ENCODE results near the gene PHF24.
"Not testable (repeated sequence)": the region's sequence is repeated elsewhere in the genome, so short reads cannot be mapped to it uniquely, and the experiment has no call there.

PHF24 gene

DNA sequence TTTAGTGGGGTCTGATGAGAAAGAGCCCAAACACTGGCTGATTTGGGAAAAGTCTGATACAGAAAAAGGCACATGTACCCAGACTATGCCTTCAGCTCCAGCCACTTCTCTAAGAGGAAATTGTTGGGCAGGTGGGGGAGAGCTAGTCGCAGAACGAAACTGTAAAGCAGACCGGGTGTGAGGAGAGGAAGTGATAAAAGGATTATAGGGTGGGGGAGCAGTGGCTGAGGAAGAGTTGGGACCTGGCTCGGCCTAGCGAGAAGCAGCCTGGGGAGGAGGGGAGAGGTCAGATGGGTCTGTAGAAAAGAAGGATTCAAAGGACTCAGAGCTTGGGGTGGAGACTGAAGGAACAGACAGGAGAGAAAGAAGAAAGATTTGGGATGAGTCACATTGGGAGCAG is 65.4 kb downstream of the PHF24 start:
- H3K9me3 ChIP-seq (ENCODE audit: control insufficient read depth, low read length); H3K4me1 ChIP-seq (ENCODE audit: control insufficient read depth, insufficient read depth, low read length, poor library complexity, severe bottlenecking); H3K27ac ChIP-seq (ENCODE audit: insufficient read depth, low read length, poor library complexity, severe bottlenecking); H3K27me3 ChIP-seq (replicated peaks; ENCODE audit: control insufficient read depth, insufficient read depth, low read length, poor library complexity, severe bottlenecking); H3K4me3 ChIP-seq (ENCODE audit: insufficient read depth, low read depth, low read length, poor library complexity, severe bottlenecking); DNase-seq; H3K36me3 ChIP-seq (ENCODE audit: control insufficient read depth, insufficient read depth, low read length): not testable (repeated sequence)

DNA sequence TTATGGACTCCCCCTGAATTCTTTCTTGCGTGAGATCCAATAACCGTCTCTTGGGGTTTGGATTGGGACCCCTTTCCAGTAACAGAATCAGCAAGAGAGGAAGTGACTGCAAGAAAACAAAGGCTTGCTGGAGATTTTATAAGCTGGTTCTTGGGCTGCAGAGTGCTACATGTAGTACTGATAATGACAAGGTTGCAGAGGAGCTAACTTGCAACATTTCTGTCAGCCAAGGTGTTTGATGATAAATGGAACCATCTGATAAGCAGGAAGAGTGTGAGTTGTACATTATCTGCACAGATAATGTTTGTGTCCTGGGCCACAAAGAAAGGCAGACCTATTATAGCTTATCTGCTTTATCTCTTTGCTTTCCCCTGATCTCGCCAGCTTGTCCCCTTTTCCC is 68.6 kb downstream of the PHF24 start:
- H3K9me3 ChIP-seq (ENCODE audit: control insufficient read depth, low read length): no peaks in the 10 kb centered on the region
- DNase-seq: no peak
- H3K27me3 ChIP-seq (replicated peaks; ENCODE audit: control insufficient read depth, insufficient read depth, low read length, poor library complexity, severe bottlenecking): no peaks in the 10 kb centered on the region
- H3K4me3 ChIP-seq (ENCODE audit: insufficient read depth, low read depth, low read length, poor library complexity, severe bottlenecking): no peak overlapping the region
- H3K36me3 ChIP-seq (ENCODE audit: control insufficient read depth, insufficient read depth, low read length): no peaks in the 10 kb centered on the region
- H3K4me1 ChIP-seq (ENCODE audit: control insufficient read depth, insufficient read depth, low read length, poor library complexity, severe bottlenecking): no peaks in the 10 kb centered on the region
- H3K27ac ChIP-seq (ENCODE audit: insufficient read depth, low read length, poor library complexity, severe bottlenecking): no peak overlapping the region

DNA sequence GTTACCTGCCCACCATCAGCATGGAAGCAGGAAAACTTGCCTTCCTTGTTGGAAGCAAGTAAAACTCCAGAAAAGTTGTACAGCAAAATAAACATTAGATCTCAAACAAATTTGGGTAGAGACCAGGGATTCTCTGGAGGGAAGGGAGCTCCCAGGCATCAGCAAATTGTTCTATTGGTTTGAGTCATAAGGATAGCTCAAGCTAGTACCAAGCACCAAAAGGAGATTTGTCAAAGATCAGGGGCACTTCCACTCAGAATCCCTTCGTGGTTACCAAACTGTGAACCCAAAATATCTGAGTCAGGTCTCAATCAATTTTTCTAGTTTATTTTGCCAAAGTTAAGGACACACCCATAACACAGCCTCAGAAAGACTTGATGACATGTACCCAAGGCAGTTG is 69.3 kb downstream of the PHF24 start:
- H3K27ac ChIP-seq (ENCODE audit: insufficient read depth, low read length, poor library complexity, severe bottlenecking): no peak overlapping the region
- no peaks in the 10 kb centered on the region for H3K27me3 ChIP-seq (replicated peaks; ENCODE audit: control insufficient read depth, insufficient read depth, low read length, poor library complexity, severe bottlenecking)
- no peaks in the 10 kb centered on the region for H3K36me3 ChIP-seq (ENCODE audit: control insufficient read depth, insufficient read depth, low read length)
- H3K4me1 ChIP-seq (ENCODE audit: control insufficient read depth, insufficient read depth, low read length, poor library complexity, severe bottlenecking): no peaks in the 10 kb centered on the region
- H3K9me3 ChIP-seq (ENCODE audit: control insufficient read depth, low read length): no peaks in the 10 kb centered on the region
- no peak for DNase-seq
- H3K4me3 ChIP-seq (ENCODE audit: insufficient read depth, low read depth, low read length, poor library complexity, severe bottlenecking): no peak overlapping the region

DNA sequence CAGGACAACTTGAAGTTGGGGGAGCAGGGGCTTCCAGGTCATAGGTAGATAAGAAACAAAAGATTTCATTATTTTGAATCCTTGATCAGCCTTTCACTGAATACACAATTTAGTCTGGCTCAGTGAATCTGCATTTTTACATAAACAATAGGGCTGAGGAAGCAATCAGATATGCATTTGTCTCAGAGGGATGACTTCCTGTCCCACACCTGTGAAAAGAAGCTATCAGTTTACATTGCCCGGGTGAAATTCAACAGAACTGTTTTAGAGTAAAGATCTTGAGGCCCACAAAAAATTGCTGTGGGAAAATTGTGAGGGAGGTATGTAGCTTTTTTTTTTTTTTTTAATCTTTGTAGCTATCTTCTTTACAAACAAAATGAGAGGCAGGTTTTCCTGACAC is 69.8 kb downstream of the PHF24 start:
- no peak overlapping the region for H3K4me3 ChIP-seq (ENCODE audit: insufficient read depth, low read depth, low read length, poor library complexity, severe bottlenecking)
- no peak for DNase-seq
- no peak overlapping the region for H3K27ac ChIP-seq (ENCODE audit: insufficient read depth, low read length, poor library complexity, severe bottlenecking)
- H3K36me3 ChIP-seq (ENCODE audit: control insufficient read depth, insufficient read depth, low read length): no peaks in the 10 kb centered on the region
- H3K9me3 ChIP-seq (ENCODE audit: control insufficient read depth, low read length): no peaks in the 10 kb centered on the region
- no peaks in the 10 kb centered on the region for H3K4me1 ChIP-seq (ENCODE audit: control insufficient read depth, insufficient read depth, low read length, poor library complexity, severe bottlenecking)
- H3K27me3 ChIP-seq (replicated peaks; ENCODE audit: control insufficient read depth, insufficient read depth, low read length, poor library complexity, severe bottlenecking): no peaks in the 10 kb centered on the region

DNA sequence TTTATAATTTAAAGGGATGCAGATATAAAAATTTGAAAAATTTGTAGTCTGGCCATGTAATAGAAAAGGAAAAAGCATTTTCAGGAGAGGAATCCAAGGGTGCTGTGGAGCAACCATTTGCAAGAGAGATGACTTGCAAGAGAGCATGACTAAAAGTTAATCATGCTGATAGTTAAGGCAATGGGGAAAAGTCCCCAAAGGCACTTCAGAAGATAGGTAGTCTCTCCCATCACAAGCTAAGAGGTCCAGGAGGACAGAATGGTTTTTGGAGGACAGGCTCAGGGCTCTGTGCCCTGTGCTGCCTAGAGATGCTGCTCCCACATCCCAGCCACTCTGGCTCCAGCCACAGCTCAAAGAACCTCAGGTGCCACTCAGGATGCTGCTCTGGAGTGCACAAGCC is 70.3 kb downstream of the PHF24 start:
- Histone ChIP-seq H3K36me3 (ENCODE audit: control insufficient read depth, insufficient read depth, low read length) (no peaks in the 10 kb centered on the region), H3K4me1 (ENCODE audit: control insufficient read depth, insufficient read depth, low read length, poor library complexity, severe bottlenecking) (no peaks in the 10 kb centered on the region), H3K9me3 (ENCODE audit: control insufficient read depth, low read length) (no peaks in the 10 kb centered on the region), H3K27ac (ENCODE audit: insufficient read depth, low read length, poor library complexity, severe bottlenecking) (no peak overlapping the region), H3K27me3 (replicated peaks; ENCODE audit: control insufficient read depth, insufficient read depth, low read length, poor library complexity, severe bottlenecking) (no peaks in the 10 kb centered on the region), H3K4me3 (ENCODE audit: insufficient read depth, low read depth, low read length, poor library complexity, severe bottlenecking) (no peak overlapping the region)
- no peak for DNase-seq

DNA sequence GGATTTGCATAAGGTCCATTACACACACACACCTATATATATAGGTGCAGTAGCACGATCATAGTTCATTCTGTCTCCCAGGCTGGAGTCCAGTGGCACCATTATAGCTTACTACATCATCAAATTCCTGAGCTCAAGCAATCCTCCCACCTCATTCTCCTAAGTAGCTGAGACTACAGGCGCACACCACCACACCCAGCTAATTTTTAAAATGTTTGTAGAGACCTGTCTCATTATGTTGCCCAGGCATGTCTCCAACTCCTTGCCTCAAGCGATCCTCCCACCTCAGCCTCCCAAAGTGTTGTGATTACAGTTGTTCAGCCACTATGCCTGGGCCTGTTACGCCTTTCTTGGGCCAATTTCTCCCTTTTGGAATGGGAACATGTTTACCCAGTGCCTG is 71.2 kb downstream of the PHF24 start:
- no peaks in the 10 kb centered on the region for H3K9me3 ChIP-seq (ENCODE audit: control insufficient read depth, low read length)
- no peaks in the 10 kb centered on the region for H3K36me3 ChIP-seq (ENCODE audit: control insufficient read depth, insufficient read depth, low read length)
- H3K27ac ChIP-seq (ENCODE audit: insufficient read depth, low read length, poor library complexity, severe bottlenecking): no peak overlapping the region
- no peak overlapping the region for H3K4me3 ChIP-seq (ENCODE audit: insufficient read depth, low read depth, low read length, poor library complexity, severe bottlenecking)
- H3K27me3 ChIP-seq (replicated peaks; ENCODE audit: control insufficient read depth, insufficient read depth, low read length, poor library complexity, severe bottlenecking): no peaks in the 10 kb centered on the region
- no peak for DNase-seq
- H3K4me1 ChIP-seq (ENCODE audit: control insufficient read depth, insufficient read depth, low read length, poor library complexity, severe bottlenecking): no peaks in the 10 kb centered on the region

DNA sequence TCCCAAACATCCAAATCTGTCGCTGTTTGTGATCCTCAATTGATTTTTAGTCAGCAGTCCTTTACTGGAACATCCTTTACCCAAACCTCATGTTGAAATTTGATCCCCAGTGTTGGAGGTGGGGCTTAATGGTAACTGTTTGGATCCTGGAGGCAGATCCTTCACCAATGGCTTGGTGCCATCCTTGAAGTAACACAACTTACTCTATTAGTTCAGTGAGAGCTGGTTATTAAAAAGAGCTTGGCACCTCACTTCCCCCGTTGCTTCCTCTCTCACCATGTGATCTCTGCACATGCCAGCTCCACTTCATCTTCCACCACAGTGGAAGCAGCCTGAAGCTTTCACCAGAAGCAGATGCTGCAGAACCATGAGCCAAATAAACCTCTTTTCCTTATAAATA is 71.8 kb downstream of the PHF24 start:
- no peak overlapping the region for H3K27ac ChIP-seq (ENCODE audit: insufficient read depth, low read length, poor library complexity, severe bottlenecking)

More for the DNA sequence above, 71.8 kb downstream of the PHF24 start:
- H3K4me1 ChIP-seq (ENCODE audit: control insufficient read depth, insufficient read depth, low read length, poor library complexity, severe bottlenecking): no peaks in the 10 kb centered on the region
- H3K4me3 ChIP-seq (ENCODE audit: insufficient read depth, low read depth, low read length, poor library complexity, severe bottlenecking): no peak overlapping the region
- no peaks in the 10 kb centered on the region for H3K27me3 ChIP-seq (replicated peaks; ENCODE audit: control insufficient read depth, insufficient read depth, low read length, poor library complexity, severe bottlenecking)
- no peaks in the 10 kb centered on the region for H3K36me3 ChIP-seq (ENCODE audit: control insufficient read depth, insufficient read depth, low read length)
- no peak for DNase-seq
- H3K9me3 ChIP-seq (ENCODE audit: control insufficient read depth, low read length): no peaks in the 10 kb centered on the region

Measured in effector memory CD4-positive, alpha-beta T cell (primary cell).